ENCODE results near the gene BSG. TPM values are rescaled to one million over a fixed set of nuclear protein-coding genes. Genes with fewer than 3 reads are reported as not detected.

The BSG gene
- total and polyA plus RNA-seq, 4 donors: 80.4 to 367 (median 149) TPM

- no peak for DNase-seq (ENCODE audit: low spot score)
- 75% methylated on average over 18 of the region's 18 CpGs for WGBS
- no peaks in the 10 kb centered on the region for H3K4me1 ChIP-seq (ENCODE audit: control insufficient read depth in 4 of 4, insufficient read depth in 4 of 4, low read length in 3 of 4)
These were observed 25.3 kb downstream of the BSG start for GRCh38 chr19:597406-598315.

GRCh38 chr19:601310-601709 is 28.9 kb downstream of the BSG start:
- no peak for TF ChIP-seq REST (IDR thresholded peaks at IDR 0.05)
- no peak for TF ChIP-seq ZBTB33 (IDR thresholded peaks at IDR 0.05)
- TF ChIP-seq CTCF (IDR thresholded peaks at IDR 0.05; ENCODE audit: low read depth, low read length, missing input control): no peak
- no peak for TF ChIP-seq JUND (IDR thresholded peaks at IDR 0.05)
- no peak for TF ChIP-seq TAF1 (conservative IDR thresholded peaks at IDR 0.05)
- WGBS: 92% methylated on average over 28 of the region's 28 CpGs

More at GRCh38 chr19:597406-598315, 25.3 kb downstream of the BSG start:
- Histone ChIP-seq H3K27me3 (ENCODE audit: control insufficient read depth in 4 of 4, insufficient read depth in 4 of 4, low read length in 3 of 4) (peaks cover 0 to 4% (median 0%) of the 10 kb centered on the region in 4 donors), H3K27ac (ENCODE audit: low read depth in 1 of 2, low read length in 2 of 2) (no peak overlapping the region), H3K4me3 (ENCODE audit: low read depth in 1 of 3, low read length in 3 of 3) (no peak overlapping the region), H3K36me3 (ENCODE audit: control insufficient read depth in 4 of 4, insufficient read depth in 3 of 4, low read depth in 1 of 4, low read length in 3 of 4) (no peaks in the 10 kb centered on the region), H3K9me3 (ENCODE audit: control insufficient read depth in 4 of 4, low read length in 3 of 4) (no peaks in the 10 kb centered on the region), H3K9ac (ENCODE audit: low read depth in 1 of 2, low read length in 2 of 2) (no peak overlapping the region)
- TF ChIP-seq RXRA (IDR thresholded peaks at IDR 0.05): no peak
- no peak for TF ChIP-seq EGR1 (IDR thresholded peaks at IDR 0.05; ENCODE audit: low read depth in 2 of 2)
- no peak for TF ChIP-seq GABPA (IDR thresholded peaks at IDR 0.05 in 1 of 2, conservative IDR thresholded peaks at IDR 0.05 in 1 of 2)
- TF ChIP-seq SP1 (IDR thresholded peaks at IDR 0.05): no peak
- TF ChIP-seq MAX (IDR thresholded peaks at IDR 0.05): no peak
- no peak for TF ChIP-seq HNF4A (conservative IDR thresholded peaks at IDR 0.05)

More at GRCh38 chr19:601310-601709, 28.9 kb downstream of the BSG start:
- no peak overlapping the region for H3K9ac ChIP-seq (ENCODE audit: low read depth in 1 of 2, low read length in 2 of 2)
- H3K27me3 ChIP-seq (ENCODE audit: control insufficient read depth in 4 of 4, insufficient read depth in 4 of 4, low read length in 3 of 4): no peaks in the 10 kb centered on the region
- H3K36me3 ChIP-seq (ENCODE audit: control insufficient read depth in 4 of 4, insufficient read depth in 3 of 4, low read depth in 1 of 4, low read length in 3 of 4): no peaks in the 10 kb centered on the region
- no peaks in the 10 kb centered on the region for H3K9me3 ChIP-seq (ENCODE audit: control insufficient read depth in 4 of 4, low read length in 3 of 4)
- no peaks in the 10 kb centered on the region for H3K4me1 ChIP-seq (ENCODE audit: control insufficient read depth in 4 of 4, insufficient read depth in 4 of 4, low read length in 3 of 4)
- H3K4me3 ChIP-seq (ENCODE audit: low read depth in 1 of 3, low read length in 3 of 3): no peak overlapping the region
- DNase-seq (ENCODE audit: low spot score): no peak
- H3K27ac ChIP-seq (ENCODE audit: low read depth in 1 of 2, low read length in 2 of 2): no peak overlapping the region
